NK-92 (cell line): ENCODE measurements around the gene ADIPOR2.
A peak's percentile ranks its signal among the peaks of the same experiment; 100 is the strongest.

Source experiments
- DNase-seq: peaks from one replicate; lab custom pipeline; 2025; ENCODE audit not compliant: unreplicated experiment; lab: John Stamatoyannopoulos, UW

Gene ADIPOR2

DNA sequence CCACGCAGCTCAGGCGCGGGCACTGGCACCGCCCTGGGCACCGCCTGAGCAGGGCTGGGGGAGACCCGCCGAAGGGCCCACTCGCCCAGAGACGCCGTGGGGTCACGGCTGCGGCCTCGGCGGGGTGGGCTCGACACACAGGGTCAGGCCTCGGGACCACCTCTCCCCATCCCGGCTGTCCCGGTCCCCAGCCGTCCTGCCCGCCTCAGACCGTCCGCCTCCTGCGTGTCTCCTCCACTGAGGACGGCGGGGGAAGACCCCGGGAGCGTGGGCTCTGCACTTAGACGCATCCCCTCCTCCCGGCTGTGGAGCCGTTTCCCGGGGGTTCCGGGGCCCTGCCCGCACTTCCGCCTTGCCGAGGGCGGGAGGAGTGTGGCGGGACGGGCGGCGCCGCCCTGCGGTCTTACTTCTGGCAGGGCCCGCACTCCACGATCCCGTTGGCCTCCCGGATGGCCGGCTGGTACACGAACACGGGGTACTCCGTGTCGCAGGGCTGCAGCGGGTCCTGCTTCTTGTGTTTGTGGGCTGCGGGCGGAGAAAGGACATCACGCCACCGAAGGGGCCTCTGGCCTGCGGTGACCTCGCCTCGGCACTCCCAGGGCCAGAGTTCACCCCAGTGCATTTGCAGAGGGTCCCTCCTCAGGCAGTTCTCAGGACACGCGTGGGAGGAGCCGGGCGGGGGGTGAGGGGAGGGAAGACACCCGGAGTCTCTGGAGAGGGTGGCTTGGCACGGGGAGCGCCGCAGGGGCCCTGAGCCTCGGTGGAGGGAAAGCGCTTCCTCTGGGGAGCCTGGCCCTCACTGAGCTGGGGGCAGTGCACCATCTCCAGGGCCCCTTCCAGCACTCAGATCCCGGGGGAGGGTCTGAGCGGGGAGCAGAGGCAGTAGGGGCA, 106.4 kb downstream of the ADIPOR2 start:
- no peak for DNase-seq

DNA sequence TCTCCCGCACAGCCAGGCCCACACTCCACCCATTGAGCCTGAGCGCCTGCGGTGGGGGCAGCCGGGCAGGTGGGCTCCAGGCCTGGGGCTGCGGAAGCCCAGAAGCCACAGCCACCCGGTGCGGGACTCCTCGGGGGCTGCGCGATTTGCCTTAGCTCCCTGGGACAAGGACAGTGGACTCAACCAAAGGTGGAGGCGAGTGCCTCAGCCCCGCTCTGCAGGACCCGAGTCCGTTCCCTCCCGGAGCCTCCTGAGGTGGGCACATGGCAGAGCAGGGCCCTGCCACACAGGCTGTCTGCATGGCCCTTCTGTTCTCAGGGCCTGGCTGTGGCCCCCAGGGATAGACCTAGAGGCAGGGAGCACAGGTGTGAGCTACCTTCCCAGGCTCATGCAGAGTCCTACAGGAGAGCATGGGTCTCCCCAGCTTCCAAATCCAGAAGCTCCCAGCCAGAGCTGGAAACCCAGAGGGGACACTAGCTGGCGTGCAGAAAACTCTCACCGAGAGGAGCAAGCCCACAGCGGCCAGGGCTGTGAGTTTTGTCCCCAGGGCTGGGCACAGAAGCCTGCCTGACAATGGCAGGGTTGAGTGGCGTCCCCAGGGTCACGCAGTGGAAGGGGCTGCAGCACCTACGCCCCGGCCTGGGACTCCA, 107.2 kb downstream of the ADIPOR2 start:
- DNase-seq = no peak

DNA sequence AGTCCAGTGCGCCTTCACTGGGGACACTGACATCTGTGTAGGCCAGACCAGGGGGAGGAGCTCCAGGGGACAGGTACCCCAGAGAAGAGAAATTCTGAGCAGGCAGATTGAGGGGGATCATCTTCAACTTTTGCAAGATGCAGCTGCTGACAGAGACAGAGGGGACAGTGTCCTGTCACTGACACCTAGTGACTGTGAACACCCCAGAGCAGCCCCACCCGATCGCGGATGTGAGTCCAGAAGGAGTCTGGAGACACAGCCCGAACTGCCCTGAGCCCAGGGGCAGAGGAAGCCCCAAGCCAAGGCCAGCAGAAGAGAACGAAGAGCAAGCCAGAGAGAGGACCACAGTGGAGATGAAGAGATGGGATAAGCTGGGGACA, 107.8 kb downstream of the ADIPOR2 start:
- DNase-seq = no peak

DNA sequence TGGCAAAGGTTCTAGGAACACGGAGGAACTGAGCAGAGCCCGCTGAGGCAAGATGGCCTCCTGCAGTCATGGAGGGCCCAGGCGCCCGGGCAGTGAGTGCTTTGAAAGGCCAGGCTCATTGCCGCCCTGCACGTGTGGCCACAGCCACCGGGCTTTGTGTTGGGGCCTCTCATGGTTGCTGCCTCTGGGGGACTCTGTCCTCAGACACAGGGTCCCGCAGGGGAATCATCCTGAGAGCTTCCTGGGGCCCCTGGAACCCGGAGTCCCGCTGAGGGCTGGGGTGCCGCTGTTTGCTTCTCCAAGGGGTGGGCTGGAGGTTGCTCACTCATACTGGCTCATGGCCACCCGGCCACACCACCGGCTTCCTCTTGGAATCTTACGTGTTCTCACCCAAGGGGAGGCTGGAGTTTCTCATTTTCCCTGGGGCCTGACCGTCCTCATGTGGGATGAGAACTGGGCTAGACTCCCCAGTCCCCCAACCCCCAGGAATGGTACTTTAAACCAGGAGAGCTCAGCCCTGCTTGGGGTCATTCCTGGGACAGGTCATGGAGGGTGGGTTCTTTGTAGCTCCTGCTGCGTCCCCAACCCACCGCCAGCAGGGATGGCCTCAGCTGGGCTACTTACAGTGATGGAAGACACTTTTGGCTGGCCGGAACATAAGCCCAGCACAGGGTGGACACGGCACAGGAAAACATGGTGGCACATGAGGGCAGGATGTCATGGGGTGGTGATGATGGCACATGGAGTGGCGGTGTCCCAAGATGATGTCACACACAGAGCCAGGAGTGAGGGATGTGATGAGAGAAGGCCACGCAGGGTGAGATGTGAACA, 108.4 kb downstream of the ADIPOR2 start:
- DNase-seq = no peak

DNA sequence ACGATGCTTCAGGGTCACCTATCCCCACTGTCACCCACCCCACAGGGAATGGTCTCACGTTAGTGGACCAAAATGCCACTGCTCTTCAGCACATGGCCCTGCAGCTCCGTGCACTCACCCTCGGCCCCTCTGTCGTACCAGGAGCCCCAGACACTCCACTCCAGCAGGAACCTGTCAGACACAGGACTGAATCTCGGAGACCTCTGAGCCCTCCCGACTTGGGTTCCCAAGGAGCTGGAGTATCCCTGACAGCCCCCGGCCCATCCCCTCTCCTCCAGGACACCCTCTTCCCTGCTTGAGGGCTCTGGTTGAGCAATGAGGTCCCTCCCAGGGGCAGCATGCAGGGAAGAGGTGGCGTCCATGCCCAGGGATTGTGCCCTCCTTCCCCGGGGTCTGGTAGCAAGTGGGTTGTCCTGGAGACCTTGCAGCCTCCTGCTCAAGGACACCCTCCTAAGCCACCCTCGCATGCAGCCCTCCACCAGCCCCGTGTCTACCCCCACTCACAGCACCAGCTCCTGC, 109.1 kb downstream of the ADIPOR2 start:
- DNase-seq = no peak

DNA sequence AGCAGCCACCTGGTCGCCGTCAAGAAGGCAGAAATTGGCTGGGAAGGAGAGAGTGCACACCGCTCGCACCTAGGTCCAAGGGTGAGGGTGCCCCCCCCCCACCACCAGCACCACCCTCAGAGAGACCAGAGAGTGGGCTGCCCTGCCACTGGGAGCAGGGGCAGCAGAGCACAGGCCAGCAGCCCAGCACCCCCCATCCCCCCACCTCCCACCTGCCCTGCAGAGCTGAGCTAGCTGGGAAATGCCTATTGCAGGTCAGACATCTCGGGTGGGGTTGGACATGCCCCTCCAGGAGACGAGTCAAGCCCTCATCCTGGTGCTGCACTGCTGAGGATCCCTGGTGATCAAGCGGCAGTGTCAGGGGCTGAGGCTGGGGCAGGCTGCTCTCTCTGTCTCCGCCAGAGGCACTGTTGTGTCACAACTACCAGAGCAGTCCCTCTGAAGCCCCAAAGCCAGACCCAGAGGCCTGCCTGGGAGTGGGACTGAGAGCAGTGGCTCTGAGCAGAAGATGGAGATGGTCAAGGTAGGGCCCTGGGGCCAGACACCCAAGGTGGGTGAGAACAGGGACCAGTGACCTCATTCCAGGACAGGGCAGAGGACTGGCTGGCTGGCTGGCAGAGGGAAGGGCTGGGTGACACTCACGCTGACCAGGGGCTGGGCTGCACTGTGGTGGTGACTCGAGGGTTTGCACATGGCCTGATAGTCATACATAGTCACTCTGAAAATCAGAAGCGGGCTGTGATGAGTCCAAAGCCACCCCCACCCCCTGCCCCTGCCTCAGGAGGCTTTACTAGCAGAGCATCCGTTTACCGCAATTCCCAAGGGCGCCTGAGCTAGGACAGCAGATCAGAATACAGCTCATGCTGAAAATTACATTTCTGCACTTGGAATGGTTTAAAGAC, 109.8 kb downstream of the ADIPOR2 start:
- DNase-seq = no peak

DNA sequence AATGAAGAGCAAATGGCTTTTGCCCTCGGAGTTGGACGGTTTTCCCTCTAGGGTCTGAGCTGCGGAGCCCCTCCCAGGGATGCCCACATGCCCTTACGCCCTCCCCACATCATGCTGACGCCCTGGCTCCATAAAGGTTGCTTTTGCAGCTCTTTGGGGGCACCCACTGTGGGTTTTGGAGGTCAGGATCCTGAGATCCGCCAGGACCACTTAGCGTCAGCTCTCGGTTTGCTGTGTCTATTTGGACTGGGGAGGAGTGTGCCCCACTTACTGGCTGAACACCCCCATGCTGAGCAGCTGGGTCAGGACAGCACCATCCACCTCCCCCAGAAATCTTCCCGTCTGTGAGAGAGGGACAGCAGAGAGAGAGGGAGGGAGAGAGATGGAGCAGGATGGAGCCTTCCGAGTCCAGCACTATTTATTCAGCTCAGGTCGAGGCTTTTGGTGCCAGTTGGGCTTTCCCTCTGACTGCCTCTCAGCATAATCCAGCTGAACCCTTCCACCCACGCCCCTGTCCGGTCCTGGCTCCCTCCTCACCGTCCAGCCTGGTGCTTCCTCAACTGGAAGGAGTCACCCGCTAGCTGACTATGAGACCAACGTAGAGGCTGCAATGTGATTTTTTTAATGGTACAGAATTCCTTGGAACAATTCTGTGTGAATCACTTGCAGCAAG, 110.6 kb downstream of the ADIPOR2 start:
- DNase-seq = no peak

DNA sequence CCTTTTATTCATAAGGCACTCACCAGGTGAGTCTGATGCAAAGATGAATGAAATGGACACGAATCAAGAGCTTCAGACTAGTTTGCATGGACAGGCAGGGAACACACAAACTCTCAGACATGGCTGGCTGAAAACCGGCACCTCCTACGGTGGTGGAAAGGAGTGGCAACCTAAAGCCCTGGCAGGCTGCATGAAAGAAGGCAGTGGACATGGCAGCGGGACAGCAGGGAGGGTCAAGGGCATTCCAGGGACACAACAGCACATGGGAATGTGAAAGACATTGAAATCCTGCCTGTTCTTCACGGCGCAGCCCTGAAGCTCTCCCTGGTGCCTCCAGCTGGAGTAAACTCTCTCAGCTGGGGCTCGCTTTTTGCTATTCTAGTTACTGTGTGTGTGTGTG, 112.9 kb downstream of the ADIPOR2 start:
- DNase-seq = no peak

DNA sequence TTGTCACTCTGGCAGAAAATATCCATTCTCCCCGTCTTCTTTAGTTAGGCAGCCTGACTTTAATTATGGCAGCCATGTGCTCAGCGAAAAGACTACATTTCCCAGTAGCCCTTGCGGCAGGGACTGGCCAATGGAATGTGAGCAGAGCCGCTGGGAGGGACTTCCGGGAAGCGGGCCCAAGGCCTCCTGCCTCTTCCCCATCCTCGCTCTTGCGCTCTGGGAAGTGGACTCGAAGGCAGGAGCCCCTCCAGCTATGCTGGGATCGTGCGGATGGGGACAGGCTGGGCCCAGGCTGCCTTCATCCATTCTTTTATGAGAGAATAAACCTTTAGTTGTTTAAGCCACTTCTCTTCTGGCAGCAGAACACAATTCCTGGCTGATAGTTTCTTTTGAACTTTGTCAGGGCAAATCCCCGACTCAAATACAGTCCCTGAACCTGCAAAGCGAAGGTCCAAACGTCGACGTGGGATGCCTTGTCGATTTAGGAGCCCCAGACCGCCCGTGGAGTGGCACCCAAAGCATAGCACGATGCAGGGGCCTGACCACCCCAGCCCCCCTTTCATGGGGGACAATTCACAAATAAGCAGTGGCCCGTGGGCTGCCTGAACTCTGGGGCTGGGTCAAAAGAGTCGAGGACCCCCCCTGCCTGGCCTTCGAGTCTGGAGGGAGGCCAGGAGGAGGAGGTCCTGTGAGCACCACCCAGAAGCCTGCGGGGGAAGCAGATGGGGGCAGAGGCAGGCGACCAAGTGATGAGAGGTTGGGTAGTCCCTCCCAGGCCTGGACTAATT, 113.9 kb downstream of the ADIPOR2 start:
- peak; percentile 4 for DNase-seq

DNA sequence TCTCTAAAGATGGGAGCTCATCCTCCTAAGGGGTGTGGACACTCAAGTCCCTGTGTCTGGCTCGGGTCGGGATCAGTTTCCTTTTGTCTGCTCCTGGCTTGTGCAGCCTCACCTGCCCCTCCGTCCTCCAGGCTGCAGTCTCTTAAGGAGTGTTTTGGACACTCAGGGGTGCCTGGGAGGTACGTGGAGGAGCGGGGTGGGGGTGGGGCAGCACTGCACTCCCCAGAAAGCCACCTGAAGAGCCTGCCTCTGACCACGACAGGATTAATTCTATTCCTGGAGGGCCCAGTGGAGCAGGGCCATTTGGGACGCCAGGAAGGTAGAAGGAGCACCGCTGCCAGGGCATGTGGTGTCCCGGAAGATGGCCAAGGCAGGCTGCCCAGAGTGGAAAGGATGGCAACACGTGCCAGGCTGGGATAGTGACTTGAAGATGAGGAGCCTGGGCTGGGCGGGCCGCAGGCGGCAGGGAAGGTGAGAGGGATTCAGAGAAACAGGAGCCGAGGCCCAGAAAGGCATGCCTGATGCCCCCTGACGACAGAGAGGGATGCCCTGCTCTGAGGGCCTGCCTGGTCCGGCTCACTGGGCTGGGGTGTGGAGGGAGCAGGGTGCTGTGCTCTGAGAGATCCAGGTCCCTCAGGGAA, 114.7 kb downstream of the ADIPOR2 start:
- DNase-seq = no peak

DNA sequence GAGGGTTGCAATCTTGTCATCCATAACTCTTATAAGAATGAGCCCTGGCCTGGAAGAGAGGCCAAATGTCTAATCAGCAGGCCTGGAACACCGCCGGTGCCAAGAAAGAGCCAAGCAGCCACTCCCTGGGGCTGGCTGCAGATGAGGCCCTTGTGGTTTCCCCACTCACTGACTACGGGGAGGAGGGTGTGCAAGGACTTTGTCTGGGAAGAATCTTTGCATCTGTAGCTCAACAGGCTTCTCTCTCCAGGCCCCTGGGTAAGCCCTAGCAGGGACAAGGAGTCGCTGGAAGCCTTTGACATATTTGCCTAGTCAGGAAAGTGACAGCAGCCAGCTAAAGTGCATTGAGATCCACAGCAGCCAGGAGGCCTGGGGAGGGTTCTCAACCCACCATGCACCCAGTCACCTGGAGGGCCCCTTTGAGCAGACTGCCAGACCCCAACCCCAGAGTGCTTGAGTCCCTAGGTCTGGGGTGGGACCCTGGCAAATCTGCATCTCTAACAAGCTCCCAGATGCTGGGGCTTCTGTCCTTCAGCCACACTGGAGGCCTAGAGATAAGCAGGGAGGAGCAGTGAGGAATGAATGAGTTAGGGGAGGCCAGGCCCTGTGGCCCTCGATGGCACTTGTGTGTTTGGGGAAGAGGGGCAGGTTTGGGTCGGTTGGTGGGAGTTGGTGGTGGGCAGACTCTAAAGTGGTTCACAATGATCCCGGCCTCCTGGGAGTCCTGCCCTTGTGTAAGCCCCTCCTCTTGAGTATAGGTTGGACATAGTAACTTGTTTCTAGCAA, 115.6 kb downstream of the ADIPOR2 start:
- no peak for DNase-seq

DNA sequence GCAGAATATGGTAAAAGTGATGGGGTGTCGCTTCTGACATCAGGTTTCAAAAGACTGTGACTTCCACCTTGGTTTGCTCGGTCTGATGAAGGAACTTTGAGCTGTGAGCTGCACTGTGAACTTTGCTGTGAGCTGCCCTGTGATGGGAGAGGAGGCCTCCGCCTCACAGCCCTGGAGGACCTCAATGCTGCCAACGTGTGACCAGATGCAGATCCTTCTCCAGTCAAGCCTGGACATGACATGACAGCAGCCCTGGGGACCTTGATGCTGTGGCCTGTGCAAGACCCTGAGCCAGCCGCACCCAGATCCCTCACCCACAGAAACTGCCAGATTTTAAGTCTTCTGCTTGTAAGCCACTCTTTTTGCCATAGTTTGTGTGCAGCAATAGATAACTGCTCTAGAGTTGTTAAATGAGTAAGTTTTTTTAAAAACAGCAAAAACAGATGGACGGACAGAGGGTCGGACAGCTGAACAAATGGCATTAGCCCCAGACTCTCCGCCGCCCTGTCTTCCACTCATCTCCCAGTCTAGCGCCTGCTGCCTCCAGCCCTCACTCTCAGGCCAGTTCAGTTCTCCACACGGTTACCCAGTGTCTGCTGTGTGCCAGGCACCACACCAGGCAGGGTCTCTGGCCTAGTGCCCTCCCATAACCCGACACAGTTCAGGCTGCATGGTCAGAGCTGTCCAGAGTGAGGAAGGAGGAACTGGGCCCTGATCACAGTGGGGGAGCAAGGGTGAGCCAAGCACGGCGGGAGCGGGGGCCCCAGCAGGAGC, 116.4 kb downstream of the ADIPOR2 start:
- no peak for DNase-seq

DNA sequence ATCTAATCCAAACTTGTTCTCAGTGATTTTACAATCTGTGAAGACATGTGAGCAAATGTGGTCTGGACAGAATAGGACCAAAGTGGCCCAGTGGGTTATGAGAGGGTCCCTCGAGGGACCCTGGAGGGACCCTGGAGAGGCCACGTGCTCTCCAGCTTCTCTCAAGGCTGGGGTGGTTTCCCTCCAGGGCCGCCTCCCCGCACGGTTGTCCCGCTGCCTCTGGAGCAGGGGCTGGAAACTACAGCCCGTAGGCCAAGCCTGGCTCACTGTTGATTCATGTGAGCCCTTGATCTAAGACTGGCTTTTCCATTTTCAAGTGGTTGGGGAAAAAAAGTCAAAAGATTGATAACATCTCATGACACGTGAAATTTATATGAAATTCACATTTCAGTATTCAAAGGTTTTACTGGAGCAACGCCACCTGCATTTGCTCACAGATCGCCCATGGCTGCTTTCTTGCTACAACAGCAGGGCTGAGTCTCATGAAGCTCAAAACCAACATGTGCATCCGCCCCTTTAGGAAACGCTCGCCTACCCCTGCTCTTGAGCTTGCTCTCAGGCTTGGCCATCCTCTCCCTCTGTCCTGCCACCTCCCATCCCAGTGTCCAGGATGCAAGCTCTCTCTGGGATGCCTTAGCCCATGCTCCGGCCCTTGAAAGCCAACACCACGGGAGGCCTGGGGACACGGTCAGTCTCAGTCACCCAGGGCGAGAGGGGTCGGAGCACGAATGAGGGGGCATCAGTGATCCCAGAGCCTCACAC, 117.3 kb downstream of the ADIPOR2 start:
- DNase-seq = no peak

DNA sequence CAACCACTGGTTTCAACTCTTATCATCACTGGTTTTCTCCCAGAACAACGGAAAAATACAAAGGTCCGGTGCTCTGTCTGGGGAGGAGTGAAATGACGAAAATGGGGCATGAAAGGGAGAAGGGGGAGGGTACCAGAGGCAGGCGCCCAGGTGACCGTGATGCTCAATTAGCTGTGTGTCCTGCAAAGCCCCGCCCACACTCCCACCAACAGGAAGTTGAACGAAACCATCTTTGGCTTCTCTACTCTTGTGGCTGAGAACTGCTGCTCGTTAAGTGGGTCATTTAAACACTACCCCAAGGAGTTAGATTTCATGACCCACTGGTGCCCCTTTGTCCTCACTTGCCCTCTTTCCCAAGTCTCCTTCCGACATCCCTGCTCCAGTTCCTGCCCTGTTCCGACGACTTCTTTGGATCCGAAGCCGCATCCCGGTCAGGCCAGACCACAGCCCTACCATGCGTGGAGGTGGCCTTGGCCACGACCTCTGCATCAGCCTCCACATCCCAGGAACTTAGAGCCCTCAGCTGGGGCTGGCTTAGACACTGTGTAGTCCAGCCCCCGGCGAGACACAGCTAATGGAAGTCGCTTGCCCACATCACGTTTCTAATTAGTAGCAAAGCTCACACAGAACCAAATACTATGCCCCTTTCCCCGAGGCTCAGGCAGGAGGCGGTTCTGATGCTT, 118.1 kb downstream of the ADIPOR2 start:
- no peak for DNase-seq

DNA sequence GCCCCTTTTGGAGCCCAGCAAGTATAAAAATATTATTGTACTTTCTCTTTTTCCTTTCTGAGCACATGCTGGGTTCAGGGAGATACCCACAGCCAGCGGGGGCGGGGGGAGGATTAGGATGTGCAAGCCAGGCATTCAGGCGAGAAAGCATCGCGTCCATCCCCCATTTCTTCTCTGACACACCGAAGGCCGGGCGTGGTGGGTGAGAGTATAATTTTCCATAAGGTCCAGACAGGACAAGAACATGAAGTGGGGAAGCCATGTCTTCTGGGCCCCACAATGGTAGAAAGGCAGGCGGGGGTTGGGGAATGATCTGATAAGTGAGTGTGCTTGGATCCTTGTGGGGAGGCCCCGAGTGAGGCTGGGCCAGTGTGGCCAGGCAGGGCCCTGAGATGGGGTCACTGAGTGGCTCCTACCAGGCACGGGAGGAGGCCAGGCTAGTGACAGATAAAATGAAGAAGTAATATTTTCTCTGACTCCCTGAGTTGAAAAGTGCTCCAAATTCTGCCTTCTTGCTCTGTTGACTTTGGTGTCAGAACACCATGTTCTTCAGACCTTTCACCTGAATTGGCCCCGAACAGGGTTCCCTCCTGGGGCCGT, 118.8 kb downstream of the ADIPOR2 start:
- DNase-seq = no peak
